B cell (primary cell): Measurements from ENCODE around the gene SLC5A5.

Source experiments
- EZH2 ChIP-seq: IDR thresholded peaks from 2 replicates; pipeline ENCODE4 v1.6.1; 2012; ENCODE audit warnings: borderline replicate concordance, low read depth, mild to moderate bottlenecking, moderate library complexity, low read length; ENCODE audit not compliant: insufficient read depth, poor library complexity, severe bottlenecking
- TF ChIP-seq, protein P1 (sequence below): fragments of 200-600 bp; IDR thresholded peaks from one replicate; pipeline ENCODE4 v1.8.0; 2022; ENCODE audit warnings: antibody characterized with exemption, mild to moderate bottlenecking

GRCh38 chr19:17929056-17929455 is 57.3 kb downstream of the SLC5A5 start:
- TF ChIP-seq, protein P1, sequence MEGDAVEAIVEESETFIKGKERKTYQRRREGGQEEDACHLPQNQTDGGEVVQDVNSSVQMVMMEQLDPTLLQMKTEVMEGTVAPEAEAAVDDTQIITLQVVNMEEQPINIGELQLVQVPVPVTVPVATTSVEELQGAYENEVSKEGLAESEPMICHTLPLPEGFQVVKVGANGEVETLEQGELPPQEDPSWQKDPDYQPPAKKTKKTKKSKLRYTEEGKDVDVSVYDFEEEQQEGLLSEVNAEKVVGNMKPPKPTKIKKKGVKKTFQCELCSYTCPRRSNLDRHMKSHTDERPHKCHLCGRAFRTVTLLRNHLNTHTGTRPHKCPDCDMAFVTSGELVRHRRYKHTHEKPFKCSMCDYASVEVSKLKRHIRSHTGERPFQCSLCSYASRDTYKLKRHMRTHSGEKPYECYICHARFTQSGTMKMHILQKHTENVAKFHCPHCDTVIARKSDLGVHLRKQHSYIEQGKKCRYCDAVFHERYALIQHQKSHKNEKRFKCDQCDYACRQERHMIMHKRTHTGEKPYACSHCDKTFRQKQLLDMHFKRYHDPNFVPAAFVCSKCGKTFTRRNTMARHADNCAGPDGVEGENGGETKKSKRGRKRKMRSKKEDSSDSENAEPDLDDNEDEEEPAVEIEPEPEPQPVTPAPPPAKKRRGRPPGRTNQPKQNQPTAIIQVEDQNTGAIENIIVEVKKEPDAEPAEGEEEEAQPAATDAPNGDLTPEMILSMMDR, result no peak
- TF ChIP-seq EZH2, result no peak
